NCI-H748 (cell line): ENCODE results near the gene RAB8A.
A peak's percentile ranks its signal among the peaks of the same experiment; 100 is the strongest.

Experiments
- DNase-seq: peaks from one replicate; lab custom pipeline; 2025; ENCODE audit not compliant: unreplicated experiment; lab: John Stamatoyannopoulos, UW

RAB8A gene

DNA sequence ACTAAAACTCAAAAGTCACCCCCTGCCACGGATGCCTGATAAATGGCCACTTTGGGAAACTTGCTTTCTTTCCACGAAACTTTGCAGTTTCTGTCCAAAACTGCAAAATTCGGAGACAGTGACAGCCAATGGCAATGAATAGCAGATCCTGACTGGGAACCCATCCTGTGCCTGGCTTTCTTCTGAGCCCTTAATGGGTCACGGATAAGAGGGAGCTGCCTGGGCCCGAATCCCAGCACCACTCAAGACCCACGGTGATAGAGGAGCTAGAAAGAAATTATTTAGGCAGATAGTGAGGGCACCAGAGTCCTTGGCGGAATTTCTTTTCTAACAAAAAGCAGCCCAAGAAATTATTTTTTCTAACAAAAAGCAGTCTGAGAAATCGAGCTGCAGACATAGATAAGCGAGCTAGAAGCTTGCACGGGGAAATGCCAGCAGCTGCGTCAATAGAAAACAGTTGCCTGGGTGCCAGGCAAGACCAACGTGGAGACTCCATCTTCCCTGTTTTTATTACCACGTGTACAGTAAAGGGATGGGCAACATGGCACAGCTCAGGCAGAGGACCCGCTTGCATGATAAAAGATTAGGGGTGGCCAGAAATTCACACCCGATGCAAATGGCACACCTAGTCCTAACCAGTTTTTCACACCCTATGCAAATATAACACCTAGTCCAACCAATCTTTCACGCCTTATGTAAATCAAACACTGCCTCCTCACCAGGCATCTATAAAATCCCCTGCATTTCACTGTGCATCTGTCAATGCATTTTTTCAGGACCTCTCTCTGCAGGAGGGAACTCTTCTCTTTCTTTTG is 24.7 kb downstream of the RAB8A start:
- DNase-seq, result peak; percentile 14

DNA sequence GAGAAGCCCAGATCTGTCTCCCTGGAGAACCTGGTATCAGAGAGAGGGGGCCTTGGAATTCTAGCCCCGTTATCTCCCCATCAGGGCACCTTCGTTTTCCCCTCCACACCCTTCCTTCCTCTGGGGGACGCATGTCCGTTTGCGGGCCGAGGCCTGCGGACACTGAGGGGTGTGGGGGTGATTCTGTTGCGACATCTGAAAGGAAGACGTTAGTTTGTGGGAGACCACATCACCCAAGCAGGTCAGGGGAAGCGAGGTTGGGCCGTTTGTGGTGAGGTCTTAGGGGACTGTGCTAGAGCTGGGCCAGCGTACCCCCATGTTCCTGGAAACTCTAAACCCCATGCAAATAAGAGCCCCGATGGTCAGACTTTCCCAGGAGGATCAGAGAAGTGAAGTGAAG is 28.1 kb downstream of the RAB8A start:
- no peak for DNase-seq

DNA sequence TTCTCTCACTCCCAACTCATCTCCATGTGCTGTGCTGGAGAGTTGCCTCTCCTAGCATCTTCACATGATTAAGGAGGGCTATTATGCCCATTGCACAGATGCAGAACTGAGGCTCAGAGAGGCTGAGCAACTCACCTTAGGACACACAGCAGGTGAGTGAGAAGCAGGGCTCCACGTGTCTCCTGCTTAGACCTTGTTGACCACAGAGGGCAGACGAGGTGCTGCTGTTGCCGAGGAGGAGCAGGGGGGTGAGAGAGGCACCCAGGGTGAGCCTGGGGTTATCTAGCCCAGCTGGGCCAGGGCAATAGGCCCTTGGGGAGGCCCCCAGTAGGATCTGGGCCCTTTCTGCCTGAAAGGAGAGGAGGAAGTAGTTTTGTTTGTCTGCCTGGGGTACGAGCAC is 29.4 kb downstream of the RAB8A start:
- no peak for DNase-seq

DNA sequence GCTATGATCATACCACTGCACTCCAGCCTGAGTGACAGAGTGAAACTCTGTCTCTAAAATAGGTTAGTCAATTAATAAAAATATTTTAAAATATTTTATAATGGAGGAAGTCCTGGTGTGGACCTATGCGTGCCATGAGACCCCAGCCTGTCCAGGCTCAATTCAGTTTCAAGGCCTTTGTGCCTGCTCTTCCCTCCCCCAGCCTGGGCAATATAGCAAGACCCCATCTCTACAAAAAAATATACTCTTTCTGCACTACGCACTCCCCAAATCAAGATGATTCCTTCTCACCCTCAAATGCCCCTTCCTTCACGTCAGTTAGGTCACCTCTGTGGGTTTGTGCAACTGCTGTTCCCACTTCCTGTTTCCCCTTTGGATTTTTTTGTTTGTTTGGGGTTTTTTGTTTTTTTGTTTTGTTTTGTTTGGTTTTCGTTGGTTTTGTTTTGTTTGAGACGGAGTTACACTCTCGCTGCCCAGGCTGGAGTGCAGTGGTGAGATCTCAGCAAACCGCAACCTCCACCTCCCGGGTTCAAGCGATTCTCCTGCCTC is 30.4 kb downstream of the RAB8A start:
- no peak for DNase-seq

GRCh38 chr19:16143399-16144215 is 31.9 kb downstream of the RAB8A start, which contains the start of gene HSH2D:
HSH2D (plus strand) TSS chr19:16143685; CDS start chr19:16148751, 5,066 bp downstream.
- peak; percentile 49 for DNase-seq

DNA sequence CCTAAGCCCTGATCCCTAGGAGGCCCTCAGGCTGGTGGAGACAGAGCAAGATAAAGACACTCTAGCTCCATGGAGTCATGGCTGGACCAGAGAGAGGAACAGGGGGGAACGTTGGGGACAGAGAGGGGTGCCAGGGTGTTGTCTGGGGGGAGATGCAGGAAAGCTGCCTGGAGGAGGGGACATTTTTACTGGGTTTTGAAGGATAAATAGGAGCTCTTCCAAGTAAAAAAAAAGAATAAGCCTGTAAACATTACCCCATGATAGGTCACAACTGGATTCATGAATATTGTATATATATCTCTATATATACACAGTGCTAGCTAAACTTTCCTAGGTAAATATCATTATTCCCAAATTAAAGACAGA is 32.5 kb downstream of the RAB8A start:
- no peak for DNase-seq

- DNase-seq, result no peak
Measured at GRCh38 chr19:16146112-16146511, 34.4 kb downstream of the RAB8A start.

DNA sequence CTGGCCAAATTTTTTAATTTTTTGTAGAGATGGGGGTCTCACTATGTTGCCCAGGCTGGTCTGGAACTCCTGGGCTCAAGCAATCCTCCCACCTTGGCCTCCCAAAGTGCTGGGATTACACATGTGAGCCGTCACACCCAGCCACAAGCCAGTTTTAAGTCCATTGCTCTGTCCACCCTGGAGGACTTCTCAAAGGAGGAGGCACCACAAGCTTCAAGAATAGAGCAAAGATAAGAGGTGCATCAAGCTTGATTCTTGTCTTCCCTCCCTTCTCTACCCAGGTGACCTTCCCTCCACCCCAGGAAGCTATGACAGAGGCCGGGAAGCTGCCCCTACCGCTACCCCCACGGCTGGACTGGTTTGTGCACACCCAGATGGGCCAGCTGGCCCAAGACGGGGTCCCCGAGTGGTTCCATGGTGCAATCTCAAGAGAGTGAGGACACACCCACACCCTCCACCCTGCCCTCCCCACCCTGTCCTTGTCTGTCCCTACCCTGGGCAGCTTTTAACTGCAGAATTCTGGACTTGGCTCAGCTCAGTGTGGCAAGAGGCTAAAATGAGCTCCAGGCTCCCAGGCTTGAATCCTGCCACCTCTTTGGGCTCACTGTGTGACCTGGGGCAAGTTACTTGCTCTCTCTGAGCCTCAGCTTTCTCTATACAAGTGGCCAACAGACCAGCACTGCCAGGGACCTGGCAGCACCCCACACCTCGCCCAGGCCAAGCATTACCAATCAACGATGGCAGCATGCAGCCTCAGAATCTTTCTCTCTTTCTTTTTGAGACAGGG is 36.9 kb downstream of the RAB8A start:
- DNase-seq, result no peak

DNA sequence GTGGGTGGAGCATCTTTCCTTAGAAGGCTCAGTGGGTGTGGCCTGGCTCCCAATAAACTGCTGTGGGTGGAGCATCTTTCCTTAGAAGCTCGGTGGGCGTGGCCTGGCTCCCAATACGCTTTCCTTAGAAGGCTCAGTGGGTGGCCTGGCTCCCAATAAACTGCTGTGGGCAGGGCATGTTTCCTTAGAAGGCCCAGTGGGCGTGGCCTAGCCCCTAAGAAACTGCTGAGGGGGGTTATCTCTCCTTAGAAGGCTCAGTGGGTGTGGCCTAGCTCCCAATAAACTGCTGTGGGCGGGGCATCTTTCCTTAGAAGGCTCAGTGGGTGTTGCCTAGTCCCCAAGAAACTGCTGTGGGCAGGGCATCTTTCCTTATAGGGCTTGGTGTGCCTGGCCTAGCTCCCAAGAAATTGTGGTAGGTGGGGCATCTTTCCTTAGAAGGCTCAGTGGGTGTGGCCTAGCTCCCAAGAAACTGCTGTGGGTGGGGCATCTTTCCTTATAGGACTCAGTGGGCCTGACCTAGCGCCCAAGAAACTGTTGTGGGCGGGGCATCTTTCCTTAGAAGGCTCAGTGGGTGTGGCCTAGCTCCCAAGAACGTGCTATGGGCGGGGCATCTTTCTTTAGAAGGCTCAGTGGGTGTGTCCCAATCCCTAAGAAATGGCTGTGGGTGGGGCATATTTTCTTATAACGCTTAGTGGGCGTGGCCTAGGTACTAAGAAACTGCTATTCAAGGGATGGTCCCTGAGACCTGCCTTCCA is 42.1 kb downstream of the RAB8A start:
- DNase-seq, result peak; percentile 2

DNA sequence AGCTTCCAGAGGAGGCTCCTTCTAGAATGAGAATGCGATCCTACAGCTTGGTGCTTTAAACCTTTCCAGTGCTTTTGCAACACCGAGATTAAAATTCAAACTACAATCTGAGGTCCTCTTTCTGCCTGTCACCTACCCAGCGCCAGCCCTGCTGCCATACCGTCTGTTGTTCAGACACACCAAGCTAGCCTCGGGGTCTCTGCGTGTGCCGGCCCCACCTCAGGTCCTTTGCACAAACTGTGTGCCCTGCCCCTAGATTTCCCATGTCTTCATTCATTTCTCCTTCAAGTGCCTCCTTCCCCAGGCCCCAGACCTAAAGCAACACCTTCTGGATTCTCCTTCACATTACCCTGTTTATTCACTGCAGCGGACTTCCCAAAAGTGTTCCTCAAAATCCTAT is 42.9 kb downstream of the RAB8A start:
- DNase-seq, result no peak

GRCh38 chr19:16155128-16155527 is 43.4 kb downstream of the RAB8A start:
- no peak for DNase-seq

DNA sequence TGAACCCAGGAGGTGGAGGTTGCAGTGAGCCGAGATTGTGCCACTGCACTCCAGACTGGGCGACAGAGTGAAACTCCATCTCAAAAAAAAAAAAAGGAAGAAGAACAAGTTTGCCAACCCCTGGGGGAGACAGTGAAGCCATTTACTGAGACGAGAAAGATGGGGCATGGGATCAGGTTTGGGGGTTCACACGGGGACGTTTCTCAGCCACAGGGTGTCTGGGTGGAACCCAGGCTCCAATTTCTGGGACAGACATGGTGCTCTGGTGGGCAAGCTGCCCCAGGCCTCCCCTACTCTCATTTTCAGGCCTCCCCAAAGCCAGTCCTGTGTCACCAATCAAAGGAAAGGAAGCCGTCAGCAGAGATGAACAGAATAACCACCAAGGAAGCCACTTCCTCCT is 45.2 kb downstream of the RAB8A start:
- DNase-seq, result no peak

DNA sequence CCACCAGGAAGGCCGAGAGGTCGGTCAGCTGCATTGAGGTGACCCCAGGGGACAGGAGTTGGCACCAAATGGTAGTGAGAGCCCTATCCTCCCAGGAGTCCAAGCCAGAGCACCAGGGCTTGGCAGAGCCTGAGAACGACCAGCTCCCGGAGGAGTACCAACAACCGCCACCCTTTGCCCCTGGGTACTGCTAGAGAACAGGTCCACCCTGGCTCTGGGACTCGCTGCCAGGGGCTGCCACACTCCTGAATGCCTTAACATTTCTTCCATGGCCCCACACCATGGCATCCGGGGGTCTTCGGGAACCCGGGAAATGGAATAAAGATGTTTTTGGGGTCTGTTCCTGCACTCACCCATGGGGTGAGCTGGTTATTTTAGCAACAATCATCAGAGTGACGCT is 45.9 kb downstream of the RAB8A start:
- DNase-seq, result no peak

DNA sequence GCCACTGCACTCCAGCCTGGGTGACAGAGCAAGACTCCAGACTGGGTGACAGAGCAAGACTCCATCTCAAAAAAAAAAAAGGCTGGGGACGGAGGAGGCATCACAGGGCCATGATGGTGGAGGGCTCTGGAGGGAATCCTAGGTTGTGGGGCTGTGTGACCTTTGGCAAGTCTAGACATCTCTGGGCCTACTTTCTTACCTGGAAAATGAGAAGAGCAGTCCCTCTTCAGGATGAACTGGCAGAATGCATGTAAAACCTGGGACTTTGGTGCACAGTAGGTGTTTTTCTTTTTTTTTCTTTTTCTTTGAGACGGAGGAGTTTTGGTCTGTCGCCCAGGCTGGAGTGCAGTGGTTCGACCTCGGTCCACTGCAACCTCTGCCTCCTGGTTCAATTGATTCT is 48.0 kb downstream of the RAB8A start:
- DNase-seq, result no peak

- DNase-seq, result no peak
Measured at GRCh38 chr19:16160445-16160942, 48.8 kb downstream of the RAB8A start.

- no peak for DNase-seq
Measured at GRCh38 chr19:16160943-16161560, 49.4 kb downstream of the RAB8A start.

DNA sequence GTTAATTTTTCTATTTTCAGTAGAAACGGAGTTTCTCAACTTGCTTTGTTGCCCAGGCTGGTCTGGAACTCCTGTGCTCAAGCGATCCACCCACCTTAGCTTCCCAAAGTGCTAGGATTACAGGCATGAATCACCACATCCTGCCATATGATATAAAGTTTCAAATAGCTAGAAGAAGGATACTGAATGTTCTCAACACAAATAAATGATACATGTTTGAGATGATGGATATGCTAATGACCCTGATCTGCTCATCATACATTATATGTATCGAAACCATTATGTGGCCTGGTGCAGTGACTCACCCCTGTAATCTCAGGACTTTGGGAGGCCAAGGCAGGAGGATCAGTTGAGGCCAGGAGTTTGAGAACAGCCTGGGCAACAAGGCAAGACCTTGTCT is 50.2 kb downstream of the RAB8A start:
- DNase-seq, result no peak

DNA sequence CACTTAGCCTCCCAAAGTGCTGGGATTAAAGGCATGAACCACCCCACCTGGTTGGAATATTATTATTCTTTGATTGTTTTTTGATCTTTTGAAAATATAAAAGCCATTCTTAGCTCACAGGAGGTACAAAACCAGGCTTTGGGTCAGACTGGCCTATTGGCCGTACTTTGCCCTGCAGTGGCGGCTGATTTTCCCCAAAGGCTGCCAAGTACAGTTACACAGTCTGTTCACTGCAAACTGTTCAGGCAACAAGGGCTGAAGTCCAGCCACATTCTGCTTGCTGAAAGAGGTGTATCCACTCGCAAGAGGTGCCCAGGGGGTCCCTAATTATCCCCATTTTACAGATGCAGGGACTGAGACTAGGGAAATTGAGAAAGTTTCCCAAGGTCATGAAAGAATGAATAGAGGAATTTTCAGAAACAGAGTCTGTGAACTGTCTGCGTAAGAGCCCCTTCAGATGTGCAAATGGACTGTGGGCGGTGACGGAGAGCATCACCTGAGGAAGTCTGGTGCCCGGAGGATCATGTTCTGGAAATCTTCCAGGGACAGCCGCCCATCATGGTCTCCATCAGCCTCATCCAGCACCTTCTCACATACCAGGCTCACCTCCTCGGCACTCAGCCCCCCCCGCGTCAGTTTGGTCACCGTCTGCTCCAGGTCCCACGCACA is 52.7 kb downstream of the RAB8A start:
- no peak for DNase-seq

DNA sequence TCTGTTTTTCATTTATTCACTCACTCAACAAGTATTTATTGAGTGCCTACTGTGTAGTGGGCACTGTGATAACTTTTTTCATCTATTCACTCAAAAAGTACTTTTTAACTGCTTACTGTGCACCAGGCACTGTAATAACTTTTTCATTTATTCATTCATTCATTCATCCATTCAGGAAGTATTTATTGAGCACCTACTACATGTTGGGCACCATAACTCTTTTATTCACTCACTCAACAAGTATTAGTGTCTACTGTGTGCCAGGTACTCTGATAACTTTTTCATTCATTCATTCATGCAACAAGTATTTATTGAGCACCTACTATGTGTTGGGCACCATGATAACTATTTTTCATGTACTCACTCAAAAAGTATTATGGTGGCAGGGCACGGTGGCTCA is 54.7 kb downstream of the RAB8A start:
- no peak for DNase-seq
